GM20431 (cell line): ENCODE measurements around the gene TIGD6.
"Not testable (repeated sequence)": the region's sequence is repeated elsewhere in the genome, so short reads cannot be mapped to it uniquely, and the experiment has no call there.

ENCODE experiments used
- in situ Hi-C: fragments of 300-500 bp; cut with MseI, MboI; formaldehyde crosslinking; loops from one replicate; pipeline ENCODE4 v1.15.0; 2020; ENCODE audit warnings: low sequenced_read_pairs; ENCODE audit not compliant: unreplicated experiment

The TIGD6 gene

GRCh38 chr5:149948993-149949392 lies 51.5 kb downstream of the TIGD6 start:
- in situ Hi-C loops, result no loop called here

GRCh38 chr5:149946118-149946517 lies 54.3 kb downstream of the TIGD6 start:
- in situ Hi-C loops, result no loop called here

GRCh38 chr5:149944666-149945065 lies 55.8 kb downstream of the TIGD6 start, which contains the start of gene PDE6A:
TSS of gene PDE6A (minus strand) at chr5:149944793. CDS start at chr5:149944673, 120 bp downstream.
- in situ Hi-C loops, result no loop called here

GRCh38 chr5:149943177-149943949 lies 57.1 kb downstream of the TIGD6 start:
- in situ Hi-C loops, result not testable (repeated sequence)
